Nephron (organoid): ENCODE data around the gene PCBD2.
"Not testable (repeated sequence)": the region's sequence is repeated elsewhere in the genome, so short reads cannot be mapped to it uniquely, and the experiment has no call there.

Source experiments
- H3K27ac Mint-ChIP-seq, 3 experiments: 2 replicates each; pipeline ENCODE4 v1.8.0; 2020; ENCODE audit warnings: mixed read lengths in 3 of 3, mild to moderate bottlenecking in 2 of 3, moderate library complexity in 1 of 3
- H3K27me3 Mint-ChIP-seq: 2 replicates; pipeline ENCODE4 v1.8.0; 2021; ENCODE audit warnings: low read depth, mild to moderate bottlenecking, moderate library complexity, mixed read lengths
- H3K36me3 Mint-ChIP-seq: 2 replicates; pipeline ENCODE4 v1.8.0; 2020; ENCODE audit warnings: low read depth, mixed read lengths
- H3K4me1 Mint-ChIP-seq: 2 replicates; pipeline ENCODE4 v1.8.0; 2020; ENCODE audit warnings: mixed read lengths
- H3K4me3 Mint-ChIP-seq, 3 experiments: 2 replicates each; pipeline ENCODE4 v1.8.0; 2020; ENCODE audit warnings: mild to moderate bottlenecking in 3 of 3, mixed read lengths in 3 of 3, moderate library complexity in 2 of 3
- H3K9me3 Mint-ChIP-seq: 2 replicates; pipeline ENCODE4 v1.8.0; 2020; ENCODE audit warnings: mixed read lengths
- TF ChIP-seq, protein P1 (sequence below), 3 experiments: fragments of 200-600 bp; sonication (generic); IDR thresholded peaks; one replicate each; pipeline ENCODE4 v1.5.0; 2021; ENCODE audit warnings: antibody characterized with exemption in 3 of 3; ENCODE audit not compliant: unreplicated experiment in 3 of 3

The PCBD2 gene

DNA sequence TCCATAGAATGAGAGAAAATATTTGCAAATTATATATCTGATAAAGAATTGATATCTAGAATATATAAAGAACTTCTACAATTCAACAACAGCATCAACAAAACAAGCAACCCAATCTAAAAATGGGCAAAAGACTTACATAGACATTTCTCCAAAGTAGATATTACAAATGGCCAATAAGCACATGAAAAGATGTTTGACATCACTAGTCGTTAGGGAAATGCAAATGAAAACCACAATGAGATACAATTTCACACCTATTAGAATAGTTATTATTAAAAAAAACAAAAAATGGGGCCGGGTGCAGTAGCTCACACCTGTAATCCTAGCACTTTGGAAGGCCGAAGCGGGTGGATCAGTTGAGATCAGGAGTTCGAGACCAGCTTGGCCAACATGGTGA lies 87.2 kb downstream of the PCBD2 start:
- TF ChIP-seq, protein P1, sequence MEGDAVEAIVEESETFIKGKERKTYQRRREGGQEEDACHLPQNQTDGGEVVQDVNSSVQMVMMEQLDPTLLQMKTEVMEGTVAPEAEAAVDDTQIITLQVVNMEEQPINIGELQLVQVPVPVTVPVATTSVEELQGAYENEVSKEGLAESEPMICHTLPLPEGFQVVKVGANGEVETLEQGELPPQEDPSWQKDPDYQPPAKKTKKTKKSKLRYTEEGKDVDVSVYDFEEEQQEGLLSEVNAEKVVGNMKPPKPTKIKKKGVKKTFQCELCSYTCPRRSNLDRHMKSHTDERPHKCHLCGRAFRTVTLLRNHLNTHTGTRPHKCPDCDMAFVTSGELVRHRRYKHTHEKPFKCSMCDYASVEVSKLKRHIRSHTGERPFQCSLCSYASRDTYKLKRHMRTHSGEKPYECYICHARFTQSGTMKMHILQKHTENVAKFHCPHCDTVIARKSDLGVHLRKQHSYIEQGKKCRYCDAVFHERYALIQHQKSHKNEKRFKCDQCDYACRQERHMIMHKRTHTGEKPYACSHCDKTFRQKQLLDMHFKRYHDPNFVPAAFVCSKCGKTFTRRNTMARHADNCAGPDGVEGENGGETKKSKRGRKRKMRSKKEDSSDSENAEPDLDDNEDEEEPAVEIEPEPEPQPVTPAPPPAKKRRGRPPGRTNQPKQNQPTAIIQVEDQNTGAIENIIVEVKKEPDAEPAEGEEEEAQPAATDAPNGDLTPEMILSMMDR (IDR thresholded peaks at IDR 0.05; ENCODE audit: unreplicated experiment in 3 of 3): no peak
- H3K27ac Mint-ChIP-seq: no peak overlapping the region
- no peaks in the 10 kb centered on the region for H3K36me3 Mint-ChIP-seq
- no peak overlapping the region for H3K4me3 Mint-ChIP-seq
- H3K27me3 Mint-ChIP-seq: peaks cover under 1% of the 10 kb centered on the region
- H3K9me3 Mint-ChIP-seq: peaks cover 14% of the 10 kb centered on the region
- no peaks in the 10 kb centered on the region for H3K4me1 Mint-ChIP-seq

DNA sequence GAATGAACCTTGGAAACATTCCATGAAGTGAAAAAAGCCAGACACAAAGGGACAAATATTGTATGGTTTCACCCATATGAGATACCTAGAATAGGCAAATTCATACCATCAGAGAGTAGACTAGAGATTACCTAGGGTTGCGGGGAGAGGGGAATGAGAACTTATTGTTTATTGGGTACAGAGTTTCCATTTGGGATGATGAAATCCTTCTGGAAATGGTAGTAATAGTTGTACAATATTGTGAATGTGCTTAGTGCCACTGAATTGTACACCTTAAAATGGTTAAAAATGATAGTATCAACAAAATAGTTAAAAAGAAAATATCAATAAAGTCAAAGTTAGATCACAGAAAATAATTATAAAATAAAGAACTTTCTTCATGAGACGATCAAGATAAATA lies 88.2 kb downstream of the PCBD2 start:
- H3K4me1 Mint-ChIP-seq: no peaks in the 10 kb centered on the region
- no peak overlapping the region for H3K27ac Mint-ChIP-seq
- TF ChIP-seq, protein P1 (IDR thresholded peaks at IDR 0.05; ENCODE audit: unreplicated experiment in 3 of 3): no peak
- H3K36me3 Mint-ChIP-seq: no peaks in the 10 kb centered on the region
- peaks cover 3% of the 10 kb centered on the region for H3K27me3 Mint-ChIP-seq
- no peak overlapping the region for H3K4me3 Mint-ChIP-seq
- H3K9me3 Mint-ChIP-seq: peaks cover 14% of the 10 kb centered on the region

DNA sequence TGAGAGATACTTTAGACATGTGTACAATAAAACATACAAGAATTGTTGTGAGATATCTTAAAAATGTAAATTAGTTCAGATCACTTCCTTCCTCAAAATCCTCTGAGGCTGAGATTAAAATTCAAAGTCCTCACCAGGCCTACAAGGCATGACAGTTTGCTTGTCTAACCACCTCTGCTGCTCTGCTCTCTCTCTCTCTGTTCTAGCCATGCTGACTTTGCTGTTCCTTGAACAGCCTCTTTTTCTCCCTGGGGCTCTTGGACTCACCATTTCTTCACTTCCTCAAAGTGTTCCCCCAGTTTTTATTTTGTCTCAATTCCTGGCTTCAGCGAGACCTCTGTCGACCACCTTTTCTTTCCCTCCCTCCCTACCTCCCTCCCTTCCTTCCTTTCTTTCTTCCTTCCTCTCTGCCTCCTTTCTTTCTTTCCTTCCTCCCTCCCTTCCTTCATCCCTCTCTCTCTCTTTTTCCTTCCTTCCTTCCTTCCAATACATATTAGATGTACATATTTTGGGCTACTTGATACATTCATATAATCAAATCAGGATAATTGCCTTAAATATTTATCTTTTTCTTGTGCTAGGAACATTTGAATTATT lies 89.7 kb downstream of the PCBD2 start:
- H3K36me3 Mint-ChIP-seq: no peaks in the 10 kb centered on the region
- H3K9me3 Mint-ChIP-seq: peaks cover 19% of the 10 kb centered on the region
- H3K27me3 Mint-ChIP-seq: peaks cover 8% of the 10 kb centered on the region
- TF ChIP-seq, protein P1 (IDR thresholded peaks at IDR 0.05; ENCODE audit: unreplicated experiment in 3 of 3): no peak
- H3K4me3 Mint-ChIP-seq: no peak overlapping the region
- H3K4me1 Mint-ChIP-seq: no peaks in the 10 kb centered on the region
- no peak overlapping the region for H3K27ac Mint-ChIP-seq

DNA sequence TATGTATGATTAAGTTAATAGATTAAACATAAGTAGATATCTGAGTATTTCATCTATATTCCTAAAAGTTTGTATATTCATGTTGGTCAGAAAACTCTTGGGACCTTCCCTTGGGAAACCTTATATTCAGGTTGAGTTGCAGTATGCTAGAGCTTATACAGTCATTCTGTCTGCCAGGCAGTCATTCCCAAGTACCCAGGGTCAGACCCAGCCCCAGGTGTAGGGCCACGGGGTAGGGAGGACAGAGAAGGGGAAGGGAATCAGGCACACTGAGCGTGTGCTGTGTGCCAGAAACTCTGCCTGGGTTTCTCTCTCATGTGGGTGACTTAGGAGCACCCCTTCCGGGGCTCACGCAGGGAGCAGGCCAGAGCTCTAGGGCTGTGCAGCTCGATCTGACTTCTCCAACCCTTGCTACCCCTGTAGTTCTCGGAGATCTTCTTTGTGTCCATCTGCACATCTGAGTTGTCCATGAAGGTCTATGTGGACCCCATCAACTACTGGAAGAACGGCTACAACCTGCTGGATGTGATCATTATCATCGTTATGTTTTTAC lies 91.0 kb downstream of the PCBD2 start:
- Mint-ChIP-seq H3K36me3 (no peaks in the 10 kb centered on the region), H3K27ac (no peak overlapping the region), H3K4me3 (no peak overlapping the region), H3K27me3 (peaks cover 8% of the 10 kb centered on the region), H3K4me1 (no peaks in the 10 kb centered on the region), H3K9me3 (peaks cover 18% of the 10 kb centered on the region)
- TF ChIP-seq, protein P1 (IDR thresholded peaks at IDR 0.05; ENCODE audit: unreplicated experiment in 3 of 3): no peak

DNA sequence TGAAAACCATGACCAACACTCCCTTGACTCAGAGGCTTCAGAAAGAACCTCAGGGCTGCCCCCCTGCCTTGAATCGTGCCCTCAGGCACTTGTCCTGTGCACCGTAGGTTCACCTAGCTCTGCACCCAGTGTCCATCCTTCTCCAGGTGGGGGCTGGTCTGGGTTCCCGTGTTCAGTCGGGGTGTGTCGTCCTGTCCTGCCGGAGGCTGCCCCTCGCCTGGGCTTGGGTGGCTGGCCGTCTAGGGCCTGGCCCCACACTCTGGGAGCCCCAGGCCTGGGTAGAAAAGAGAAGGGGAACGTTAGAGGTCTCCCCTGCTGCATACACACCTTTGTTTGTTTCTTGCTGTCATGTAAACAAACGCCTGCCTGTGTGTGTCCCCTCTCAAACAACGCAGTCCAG lies 92.1 kb downstream of the PCBD2 start:
- Mint-ChIP-seq H3K4me1 (no peaks in the 10 kb centered on the region), H3K27me3 (peaks cover 8% of the 10 kb centered on the region), H3K36me3 (no peaks in the 10 kb centered on the region), H3K4me3 (no peak overlapping the region), H3K9me3 (peaks cover 14% of the 10 kb centered on the region), H3K27ac (no peak overlapping the region)
- TF ChIP-seq, protein P1 (IDR thresholded peaks at IDR 0.05; ENCODE audit: unreplicated experiment in 3 of 3): no peak

DNA sequence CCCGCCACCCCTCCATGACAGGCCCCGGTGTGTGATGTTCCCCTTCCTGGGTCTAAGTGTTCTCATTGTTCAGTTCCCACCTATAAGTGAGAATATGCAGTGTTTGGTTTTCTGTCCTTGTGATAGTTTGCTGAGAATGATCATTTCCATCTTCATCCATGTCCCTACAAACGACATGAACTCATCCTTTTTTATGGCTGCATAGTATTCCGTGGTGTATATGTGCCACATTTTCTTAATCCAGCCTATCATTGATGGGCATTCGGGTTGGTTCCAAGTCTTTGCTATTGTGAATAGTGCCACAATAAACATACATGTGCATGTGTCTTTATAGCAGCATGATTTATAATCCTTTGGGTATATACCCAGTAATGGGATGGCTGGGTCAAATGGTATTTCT lies 93.1 kb downstream of the PCBD2 start:
- not testable (repeated sequence) for H3K27ac Mint-ChIP-seq, H3K4me1 Mint-ChIP-seq, H3K4me3 Mint-ChIP-seq, H3K36me3 Mint-ChIP-seq
- peaks cover 13% of the 10 kb centered on the region for H3K27me3 Mint-ChIP-seq
- H3K9me3 Mint-ChIP-seq: peaks cover 20% of the 10 kb centered on the region
